ENCODE data around the gene PDILT. TPM values are rescaled to one million over a fixed set of nuclear protein-coding genes. Genes with fewer than 3 reads are reported as not detected.
A peak's percentile ranks its signal among the peaks of the same experiment; 100 is the strongest.

The PDILT gene
- total and polyA plus RNA-seq, 2 of the 8 experiments (the other 6 are each of a cell fraction or from before 2014, with no cell fraction given), result not detected

DNA sequence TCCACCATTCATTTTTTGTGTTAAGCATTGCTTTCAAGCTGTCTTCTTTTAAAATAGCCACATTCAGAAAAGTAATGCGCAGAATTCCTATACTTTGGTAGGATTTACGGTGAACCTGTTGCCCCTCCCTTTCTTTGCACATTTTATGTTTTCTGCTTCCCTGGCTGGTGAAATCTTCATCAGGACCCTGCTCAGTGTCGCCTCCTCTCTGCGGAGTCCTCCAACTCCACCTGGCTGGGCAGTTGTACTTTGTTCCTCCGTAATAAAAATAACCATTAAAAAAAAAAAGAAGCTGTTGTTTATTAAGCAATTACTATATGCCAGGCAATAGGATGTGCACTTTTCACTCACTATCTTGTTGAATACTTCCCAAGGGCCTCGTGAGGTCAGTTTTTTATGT lies 54.9 kb downstream of the PDILT start:
- no peaks in the 10 kb centered on the region for H4K20me1 ChIP-seq (replicated peaks in 1 of 2; ENCODE audit: control insufficient read depth in 1 of 2, insufficient read depth in 2 of 2, low read length in 2 of 2)
- no peak overlapping the region for H3K14ac ChIP-seq (ENCODE audit: insufficient read length)
- no peaks in the 10 kb centered on the region for H3K36me3 ChIP-seq (ENCODE audit: control insufficient read depth in 2 of 4, insufficient read depth in 4 of 4, low read length in 3 of 4)
- no peak overlapping the region for H2BK20ac ChIP-seq (ENCODE audit: low read length)
- no peaks in the 10 kb centered on the region for H3K23me2 ChIP-seq (ENCODE audit: low read depth, low read length)
- H4K8ac ChIP-seq (ENCODE audit: extremely low read depth, insufficient read depth, low read length), result no peak overlapping the region
- H2AK5ac ChIP-seq (ENCODE audit: low read depth, low read length), result no peak overlapping the region
- H4K5ac ChIP-seq (ENCODE audit: insufficient read length, low read depth, low read length), result no peak overlapping the region
- H3K4me2 ChIP-seq (ENCODE audit: insufficient read depth in 1 of 2, low read depth in 2 of 2, low read length in 2 of 2), result no peak overlapping the region
- no peaks in the 10 kb centered on the region for H3K79me2 ChIP-seq (ENCODE audit: control insufficient read depth in 1 of 2, insufficient read depth in 2 of 2, low read length in 2 of 2)
- DNase-seq (ENCODE audit: low read depth in 1 of 2, low spot score in 2 of 2) (peak in 1 of 2 experiments; percentile 55), FAIRE-seq (peak; percentile 7)
- ChIA-PET POLR2A (ENCODE audit: partially characterized antibody) (no interaction called here), CTCF (ENCODE audit: partially characterized antibody) (interaction anchor here (0.6 to 5.7 kb wide), 27 partner anchors 10 to 448 kb away, joined by 3 to 47 read pairs (median 5); partner anchors contain the start of gene GP2)
- no peak overlapping the region for H4K91ac ChIP-seq (replicated peaks; ENCODE audit: insufficient read length, low read length)
- no peak overlapping the region for H3K56ac ChIP-seq (replicated peaks; ENCODE audit: insufficient read length, low read depth, low read length)
- TF ChIP-seq JUN (IDR thresholded peaks at IDR 0.05; ENCODE audit: low read depth, low read length), result no peak
- TF ChIP-seq SAP30 (IDR thresholded peaks at IDR 0.05; ENCODE audit: insufficient read depth, insufficient replicate concordance, low read length), result no peak
- no peak for TF ChIP-seq SIX5 (IDR thresholded peaks at IDR 0.05; ENCODE audit: low read depth, low read length)
- TF ChIP-seq, protein P1, sequence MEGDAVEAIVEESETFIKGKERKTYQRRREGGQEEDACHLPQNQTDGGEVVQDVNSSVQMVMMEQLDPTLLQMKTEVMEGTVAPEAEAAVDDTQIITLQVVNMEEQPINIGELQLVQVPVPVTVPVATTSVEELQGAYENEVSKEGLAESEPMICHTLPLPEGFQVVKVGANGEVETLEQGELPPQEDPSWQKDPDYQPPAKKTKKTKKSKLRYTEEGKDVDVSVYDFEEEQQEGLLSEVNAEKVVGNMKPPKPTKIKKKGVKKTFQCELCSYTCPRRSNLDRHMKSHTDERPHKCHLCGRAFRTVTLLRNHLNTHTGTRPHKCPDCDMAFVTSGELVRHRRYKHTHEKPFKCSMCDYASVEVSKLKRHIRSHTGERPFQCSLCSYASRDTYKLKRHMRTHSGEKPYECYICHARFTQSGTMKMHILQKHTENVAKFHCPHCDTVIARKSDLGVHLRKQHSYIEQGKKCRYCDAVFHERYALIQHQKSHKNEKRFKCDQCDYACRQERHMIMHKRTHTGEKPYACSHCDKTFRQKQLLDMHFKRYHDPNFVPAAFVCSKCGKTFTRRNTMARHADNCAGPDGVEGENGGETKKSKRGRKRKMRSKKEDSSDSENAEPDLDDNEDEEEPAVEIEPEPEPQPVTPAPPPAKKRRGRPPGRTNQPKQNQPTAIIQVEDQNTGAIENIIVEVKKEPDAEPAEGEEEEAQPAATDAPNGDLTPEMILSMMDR (IDR thresholded peaks at IDR 0.05; ENCODE audit: control extremely low read depth in 1 of 3, insufficient read depth in 1 of 3, low read depth in 1 of 3, low read length in 3 of 3), result peak; percentile 44 to 66 (median 59)
- TF ChIP-seq RAD21 (IDR thresholded peaks at IDR 0.05 in 1 of 2, conservative IDR thresholded peaks at IDR 0.05 in 1 of 2; ENCODE audit: low read depth in 2 of 2, low read length in 2 of 2), result peak; percentile 10 to 43; a peak in 3 of 4 replicates
- no peak for TF ChIP-seq CBX5 (IDR thresholded peaks at IDR 0.05; ENCODE audit: low read depth, low read length)
- peaks cover 0 to 6% (median 1%) of the 10 kb centered on the region in 4 experiments; a peak in 3 of 7 replicates for H3K4me1 ChIP-seq (replicated peaks in 1 of 4; ENCODE audit: control insufficient read depth in 3 of 4, insufficient read depth in 4 of 4, low read length in 3 of 4)
- H3K27me3 ChIP-seq (replicated peaks in 1 of 4; ENCODE audit: control insufficient read depth in 3 of 4, extremely low read depth in 1 of 4, insufficient read depth in 3 of 4, low read length in 3 of 4), result no peaks in the 10 kb centered on the region
- H2BK5ac ChIP-seq (ENCODE audit: low read depth, low read length), result no peak overlapping the region
- no peaks in the 10 kb centered on the region for H3K79me1 ChIP-seq (ENCODE audit: low read depth, low read length)
- no peak overlapping the region for H3K4ac ChIP-seq (replicated peaks; ENCODE audit: insufficient read length, low read depth, low read length)
- H3K9me3 ChIP-seq (ENCODE audit: insufficient read depth in 2 of 2, low read depth in 1 of 2, low read length in 1 of 2), result no peaks in the 10 kb centered on the region
- H3K4me3 ChIP-seq (ENCODE audit: extremely low read depth in 1 of 4, insufficient read depth in 2 of 4, low read depth in 3 of 4, low read length in 4 of 4), result no peak overlapping the region
- H2BK12ac ChIP-seq (ENCODE audit: low read depth, low read length), result no peak overlapping the region
- no peak overlapping the region for H3K18ac ChIP-seq (ENCODE audit: extremely low read depth, low read length)
- no peak overlapping the region for H2AFZ ChIP-seq (ENCODE audit: low read length)
- H3K23ac ChIP-seq (ENCODE audit: insufficient read length), result no peak overlapping the region
- 86% methylated on average over 6 of the region's 6 CpGs; no CpG with 5 or more reads in 1 of the 2 experiments for WGBS, 2 experiments (ENCODE audit: extremely low coverage in 1 of 2, insufficient coverage in 1 of 2, insufficient read length in 1 of 2, insufficient replicate concordance in 2 of 2, low coverage in 1 of 2, low lambda C conversion rate in 2 of 2, missing lambda C conversion rate in 1 of 2)
- no peak overlapping the region for H3K9ac ChIP-seq (replicated peaks in 1 of 4; ENCODE audit: extremely low read depth in 1 of 4, low read depth in 3 of 4, low read length in 3 of 4)
- no peak overlapping the region for H3K27ac ChIP-seq (ENCODE audit: low read depth, low read length)
- no peak overlapping the region for H2BK15ac ChIP-seq (ENCODE audit: low read length)
- no peak overlapping the region for H2BK120ac ChIP-seq (replicated peaks; ENCODE audit: low read depth, low read length)

Data from H1 (cell line).